ENCODE results near the gene UQCRFS1. TPM values are rescaled to one million over a fixed set of nuclear protein-coding genes. Genes with fewer than 3 reads are reported as not detected.

Gene UQCRFS1
- total RNA-seq, 4 donors from 2014 or later, result 78.1 to 142 (median 106) TPM

DNA sequence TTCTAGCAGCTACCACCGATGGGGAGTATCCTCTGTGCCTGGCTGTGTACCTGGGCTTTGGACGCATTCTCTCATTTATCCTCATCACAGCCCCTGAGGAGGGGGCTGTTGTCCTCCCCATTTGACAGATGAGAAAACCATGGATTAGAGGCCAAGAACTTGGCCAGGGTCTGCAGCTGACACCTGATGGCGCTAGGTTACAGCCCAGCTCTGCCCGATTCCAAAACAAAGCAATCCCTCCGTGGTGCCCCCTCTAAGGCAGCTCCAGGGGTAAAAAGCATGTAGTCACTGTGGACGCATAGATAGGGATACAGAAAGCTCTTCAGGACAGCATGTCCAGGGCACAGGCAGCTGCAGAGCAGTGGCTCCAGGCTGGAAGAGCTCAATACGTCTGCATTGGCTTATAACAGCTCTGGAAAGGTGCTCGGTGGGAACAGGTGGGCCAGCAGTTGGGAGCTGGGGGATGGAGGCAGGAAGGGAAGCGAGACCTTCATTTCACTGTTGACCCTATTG, 35.4 kb upstream of the UQCRFS1 start:
- Histone ChIP-seq H3K27ac (peak overlapping the region in 1 of 4 donors; percentile 37), H3K9me3 (no peaks in the 10 kb centered on the region), H3K4me1 (peaks cover 10 to 21% of the 10 kb centered on the region in 2 donors), H3K4me3 (peak overlapping the region in 1 of 4 donors; percentile 13), H3K36me3 (no peaks in the 10 kb centered on the region), H3K27me3 (no peaks in the 10 kb centered on the region)
- in situ Hi-C loops (cut with MboI; ENCODE audit: low sequenced_read_pairs in 4 of 4), result no loop called here
- intact Hi-C loops (cut with DNase I; ENCODE audit: low total_unique reads), result loop anchor here (5.0 kb wide), 1 partner anchor 36 kb away; the partner anchor contains the start of gene UQCRFS1
- ATAC-seq, result no peak
- DNase-seq, result no peak
- TF ChIP-seq, protein P1, sequence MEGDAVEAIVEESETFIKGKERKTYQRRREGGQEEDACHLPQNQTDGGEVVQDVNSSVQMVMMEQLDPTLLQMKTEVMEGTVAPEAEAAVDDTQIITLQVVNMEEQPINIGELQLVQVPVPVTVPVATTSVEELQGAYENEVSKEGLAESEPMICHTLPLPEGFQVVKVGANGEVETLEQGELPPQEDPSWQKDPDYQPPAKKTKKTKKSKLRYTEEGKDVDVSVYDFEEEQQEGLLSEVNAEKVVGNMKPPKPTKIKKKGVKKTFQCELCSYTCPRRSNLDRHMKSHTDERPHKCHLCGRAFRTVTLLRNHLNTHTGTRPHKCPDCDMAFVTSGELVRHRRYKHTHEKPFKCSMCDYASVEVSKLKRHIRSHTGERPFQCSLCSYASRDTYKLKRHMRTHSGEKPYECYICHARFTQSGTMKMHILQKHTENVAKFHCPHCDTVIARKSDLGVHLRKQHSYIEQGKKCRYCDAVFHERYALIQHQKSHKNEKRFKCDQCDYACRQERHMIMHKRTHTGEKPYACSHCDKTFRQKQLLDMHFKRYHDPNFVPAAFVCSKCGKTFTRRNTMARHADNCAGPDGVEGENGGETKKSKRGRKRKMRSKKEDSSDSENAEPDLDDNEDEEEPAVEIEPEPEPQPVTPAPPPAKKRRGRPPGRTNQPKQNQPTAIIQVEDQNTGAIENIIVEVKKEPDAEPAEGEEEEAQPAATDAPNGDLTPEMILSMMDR (IDR thresholded peaks at IDR 0.05 in 4 of 5, conservative IDR thresholded peaks at IDR 0.05 in 1 of 5), result no peak
- TF ChIP-seq POLR2A (IDR thresholded peaks at IDR 0.05), result no peak

GRCh38 chr19:29247872-29248271, 34.9 kb upstream of the UQCRFS1 start:
- H3K4me3 ChIP-seq, result peak overlapping the region in 1 of 4 donors; percentile 13
- H3K27ac ChIP-seq, result peak overlapping the region in 1 of 4 donors; percentile 37
- intact Hi-C loops (cut with DNase I; ENCODE audit: low total_unique reads), result loop anchor here (5.0 kb wide), 1 partner anchor 36 kb away; the partner anchor contains the start of gene UQCRFS1
- in situ Hi-C loops (cut with MboI; ENCODE audit: low sequenced_read_pairs in 4 of 4), result no loop called here
- H3K27me3 ChIP-seq, result no peaks in the 10 kb centered on the region
- peaks cover 10 to 21% of the 10 kb centered on the region in 2 donors for H3K4me1 ChIP-seq
- ATAC-seq, result peak; percentile 54 to 64
- H3K9me3 ChIP-seq, result no peaks in the 10 kb centered on the region
- H3K36me3 ChIP-seq, result no peaks in the 10 kb centered on the region
- DNase-seq, result peak in 1 of 2 donors; percentile 13
- no peak for TF ChIP-seq POLR2A (IDR thresholded peaks at IDR 0.05)
- TF ChIP-seq, protein P1 (IDR thresholded peaks at IDR 0.05 in 4 of 5, conservative IDR thresholded peaks at IDR 0.05 in 1 of 5), result no peak

DNA sequence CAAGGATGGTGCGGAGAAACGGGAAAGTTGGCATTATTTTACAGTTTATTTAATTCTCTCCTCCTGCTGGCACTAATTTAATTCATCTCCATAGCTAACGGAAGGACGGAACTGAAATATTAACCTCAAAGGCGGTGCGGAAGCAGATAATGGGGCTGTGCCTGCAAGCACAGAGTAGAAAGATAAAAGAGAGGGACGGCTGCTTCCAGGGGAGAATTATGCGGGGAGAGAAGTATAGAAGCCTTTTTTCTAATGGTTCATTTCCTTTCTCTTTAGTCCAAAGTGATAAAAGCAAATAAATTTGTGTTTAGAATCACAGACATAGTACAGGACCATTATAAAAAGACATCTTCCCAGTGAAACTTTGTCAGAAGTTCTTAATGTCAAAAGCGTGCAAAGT, 34.5 kb upstream of the UQCRFS1 start:
- Histone ChIP-seq H3K36me3 (no peaks in the 10 kb centered on the region), H3K4me1 (peaks cover 10 to 21% of the 10 kb centered on the region in 2 donors), H3K9me3 (no peaks in the 10 kb centered on the region), H3K27ac (peak overlapping the region in 1 of 4 donors; percentile 37), H3K27me3 (no peaks in the 10 kb centered on the region), H3K4me3 (no peak overlapping the region)
- TF ChIP-seq, protein P1 (IDR thresholded peaks at IDR 0.05 in 4 of 5, conservative IDR thresholded peaks at IDR 0.05 in 1 of 5), result no peak
- no peak for TF ChIP-seq POLR2A (IDR thresholded peaks at IDR 0.05)
- in situ Hi-C loops (cut with MboI; ENCODE audit: low sequenced_read_pairs in 4 of 4) (no loop called here), intact Hi-C loops (cut with DNase I; ENCODE audit: low total_unique reads) (loop anchor here (5.0 kb wide), 1 partner anchor 35 kb away; the partner anchor contains the start of gene UQCRFS1)
- no peak for ATAC-seq
- DNase-seq, result no peak

DNA sequence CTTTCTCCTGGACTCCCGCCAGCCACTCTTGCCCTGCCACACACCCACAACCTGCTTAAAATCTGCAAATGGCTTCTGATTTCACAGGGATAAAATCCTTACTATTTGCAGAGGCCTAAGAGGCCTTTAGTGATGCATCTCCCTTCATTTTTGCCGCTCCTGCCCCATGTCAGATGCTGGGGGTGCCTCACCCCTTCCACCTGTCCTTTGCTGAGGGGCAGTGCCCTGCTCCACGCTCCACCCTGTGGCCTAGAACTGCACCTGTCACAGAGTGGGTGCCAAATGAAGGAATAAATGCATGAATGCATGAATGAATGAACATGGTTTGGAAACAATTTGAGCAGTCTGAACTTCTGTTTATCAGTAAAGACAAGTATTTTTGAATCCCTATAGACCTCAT, 34.1 kb upstream of the UQCRFS1 start:
- ATAC-seq (no peak), DNase-seq (no peak)
- H3K4me3 ChIP-seq, result no peak overlapping the region
- H3K27ac ChIP-seq, result no peak overlapping the region
- TF ChIP-seq, protein P1 (IDR thresholded peaks at IDR 0.05 in 4 of 5, conservative IDR thresholded peaks at IDR 0.05 in 1 of 5), result no peak
- TF ChIP-seq POLR2A (IDR thresholded peaks at IDR 0.05), result no peak
- H3K4me1 ChIP-seq, result peaks cover 10 to 21% of the 10 kb centered on the region in 2 donors
- in situ Hi-C loops (cut with MboI; ENCODE audit: low sequenced_read_pairs in 4 of 4) (no loop called here), intact Hi-C loops (cut with DNase I; ENCODE audit: low total_unique reads) (loop anchor here (5.0 kb wide), 1 partner anchor 35 kb away; the partner anchor contains the start of gene UQCRFS1)
- H3K9me3 ChIP-seq, result no peaks in the 10 kb centered on the region
- H3K27me3 ChIP-seq, result no peaks in the 10 kb centered on the region
- no peaks in the 10 kb centered on the region for H3K36me3 ChIP-seq
